Stimulated activated CD4-positive, alpha-beta T cell treated with anti-CD3 and anti-CD28 coated beads, Interleukin-15, amount 100 ng/mL, for 24 hours (primary cell): Measurements from ENCODE around the gene NUDT4B.
"Not testable (repeated sequence)": the region's sequence is repeated elsewhere in the genome, so short reads cannot be mapped to it uniquely, and the experiment has no call there.

Source experiments
- DNase-seq: peaks from one replicate; pipeline ENCODE4 v3.0.0-alpha.2; 2020

Gene NUDT4B

DNA sequence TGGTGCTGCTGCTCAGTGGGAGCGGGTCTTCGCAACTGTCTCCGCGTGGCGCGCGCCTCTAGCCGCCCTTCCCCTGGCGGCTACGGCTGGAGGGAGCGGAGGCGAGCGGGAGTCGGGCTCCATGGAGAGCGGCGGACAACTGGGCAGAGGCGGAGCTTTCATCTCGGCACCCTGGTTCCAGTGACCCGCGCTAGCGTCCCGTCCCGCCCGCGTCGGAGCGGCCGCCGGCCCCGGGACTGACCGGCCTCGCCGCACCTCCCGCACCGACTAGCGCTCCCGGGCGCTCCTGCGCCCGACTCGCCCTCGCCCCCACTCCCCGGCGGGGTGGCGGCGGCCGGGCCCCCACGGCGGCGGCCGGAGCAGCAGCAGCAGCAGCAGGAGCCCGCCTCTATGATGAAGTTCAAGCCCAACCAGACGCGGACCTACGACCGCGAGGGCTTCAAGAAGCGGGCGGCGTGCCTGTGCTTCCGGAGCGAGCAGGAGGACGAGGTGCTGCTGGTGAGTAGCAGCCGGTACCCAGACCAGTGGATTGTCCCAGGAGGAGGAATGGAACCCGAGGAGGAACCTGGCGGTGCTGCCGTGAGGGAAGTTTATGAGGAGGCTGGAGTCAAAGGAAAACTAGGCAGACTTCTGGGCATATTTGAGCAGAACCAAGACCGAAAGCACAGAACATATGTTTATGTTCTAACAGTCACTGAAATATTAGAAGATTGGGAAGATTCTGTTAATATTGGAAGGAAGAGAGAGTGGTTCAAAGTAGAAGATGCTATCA is at the start of gene NUDT4B:
Gene NUDT4B, plus strand, starts transcription at position 212 of the 772 bp plus-strand sequence. Its CDS starts 179 bp downstream, at position 391.
- DNase-seq, result not testable (repeated sequence)

DNA sequence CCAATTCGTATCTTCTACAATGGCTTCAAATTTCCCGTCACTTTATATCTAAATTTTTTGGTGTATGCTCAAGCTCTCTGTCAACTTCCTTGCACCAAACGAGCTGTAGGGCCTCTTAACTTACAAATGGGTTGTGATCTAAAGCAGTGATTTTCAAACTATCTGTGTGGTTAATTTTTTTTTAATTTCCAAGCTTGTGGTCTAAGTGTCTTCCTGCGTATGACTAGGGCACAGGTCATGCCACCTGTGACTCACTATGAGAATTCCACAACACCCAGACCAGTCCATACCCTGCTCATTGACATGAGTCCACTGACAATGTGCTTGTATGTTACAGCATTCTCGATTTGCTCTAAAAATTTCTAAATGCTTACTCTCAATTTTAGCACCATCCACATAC is 49.2 kb upstream of the NUDT4B start:
- not testable (repeated sequence) for DNase-seq

DNA sequence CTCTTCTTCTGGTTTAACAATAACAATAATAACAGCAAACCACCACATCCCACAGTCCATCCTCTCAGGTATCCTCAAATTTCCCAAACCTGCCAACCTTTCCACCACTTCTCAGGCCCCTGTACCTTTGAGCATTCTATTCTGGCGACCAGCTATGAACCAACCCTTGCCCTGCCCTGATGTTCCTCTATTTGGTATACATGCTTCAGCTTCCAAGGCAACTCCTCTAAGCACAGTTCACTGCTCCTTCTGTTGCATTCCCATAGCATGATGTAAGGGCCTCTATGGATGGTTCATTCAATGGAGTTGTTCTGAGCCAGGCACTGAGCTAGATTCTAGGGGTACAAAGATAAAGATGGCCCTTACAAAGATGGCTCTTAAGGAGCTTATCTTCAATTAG is 46.3 kb upstream of the NUDT4B start:
- DNase-seq, result not testable (repeated sequence)

DNA sequence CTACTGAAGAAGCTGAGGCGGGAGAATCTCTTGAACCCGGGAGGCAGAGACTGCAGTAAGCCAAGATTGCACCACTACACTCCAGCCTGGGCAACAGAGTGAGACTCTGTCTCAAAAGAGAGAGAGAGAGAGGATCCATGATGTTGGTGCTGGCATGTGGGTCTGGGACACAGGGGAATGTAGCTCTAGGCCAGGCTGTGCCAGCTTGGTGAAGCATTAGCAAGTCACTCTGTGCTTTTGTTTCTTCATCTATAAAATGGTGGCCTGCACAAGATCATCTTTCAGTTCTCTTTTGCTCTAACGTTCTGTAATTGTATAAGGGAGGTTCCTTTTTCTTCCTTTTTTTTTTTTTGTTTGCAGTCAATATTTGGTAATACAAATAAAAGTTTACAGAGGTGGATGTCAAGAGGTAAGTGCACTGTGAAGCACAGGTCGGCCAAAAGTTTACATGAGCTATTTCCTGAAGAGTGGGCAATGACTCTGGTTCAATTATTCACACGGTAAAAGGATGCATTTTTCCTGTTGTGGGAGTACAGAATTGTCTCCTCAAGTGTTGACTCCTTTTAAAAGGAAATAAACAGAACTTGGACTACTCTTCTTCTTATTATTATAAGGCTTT is 44.5 kb upstream of the NUDT4B start:
- not testable (repeated sequence) for DNase-seq

DNA sequence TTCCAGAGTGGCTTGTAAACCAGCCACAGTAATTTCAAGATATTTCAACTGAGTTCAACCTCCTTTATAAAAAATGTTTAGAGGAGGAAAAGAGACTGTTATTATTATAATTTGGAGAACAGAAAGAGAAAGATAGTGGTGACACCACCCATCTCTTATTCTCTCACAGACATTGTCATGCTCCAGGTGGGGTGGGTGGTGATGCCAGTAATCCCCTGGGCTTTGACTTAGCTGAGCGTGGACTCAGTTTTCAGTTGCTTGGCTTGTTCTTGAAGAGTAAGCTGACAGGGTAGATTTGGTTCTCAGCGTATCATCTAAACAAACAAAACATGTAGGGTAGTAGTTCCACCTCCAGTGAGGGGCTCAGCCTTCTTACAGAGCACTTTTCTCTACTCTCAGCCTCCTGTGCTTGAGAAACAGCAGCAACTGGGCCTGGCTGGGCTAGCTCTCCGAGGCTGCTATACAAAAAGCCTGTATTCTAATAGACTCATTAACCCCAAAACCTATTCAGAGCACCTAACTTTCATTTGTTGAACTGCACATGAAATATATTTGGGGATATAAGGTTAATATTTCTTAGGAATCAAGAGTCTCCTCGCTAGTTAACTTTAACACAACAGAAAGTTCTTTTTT is 43.1 kb upstream of the NUDT4B start:
- not testable (repeated sequence) for DNase-seq

DNA sequence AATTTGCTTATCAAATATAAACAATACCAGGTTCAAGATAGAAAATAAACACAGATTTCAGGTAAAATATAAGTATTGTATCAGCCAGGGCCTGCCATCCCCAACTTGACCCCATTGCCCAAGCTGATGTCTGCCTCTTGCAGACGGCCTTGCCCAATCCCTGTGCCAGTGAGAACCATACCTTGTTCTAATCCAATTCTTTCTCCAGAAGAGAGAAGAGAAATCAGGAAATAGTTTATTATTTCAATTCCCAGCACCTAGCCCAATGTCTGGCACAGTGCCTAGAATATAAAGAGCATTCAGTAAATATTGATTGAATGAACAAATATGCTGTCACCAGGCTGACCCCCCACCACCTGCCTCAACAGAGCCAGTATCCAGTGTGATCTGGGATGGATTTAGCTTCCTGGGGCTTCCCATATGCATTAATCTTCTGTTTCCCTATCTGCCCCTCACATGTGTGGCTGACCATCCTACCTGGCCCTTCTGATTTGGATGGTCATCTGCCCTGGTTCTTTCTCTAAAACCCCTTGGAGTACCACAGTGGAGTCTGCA is 39.7 kb upstream of the NUDT4B start:
- not testable (repeated sequence) for DNase-seq

DNA sequence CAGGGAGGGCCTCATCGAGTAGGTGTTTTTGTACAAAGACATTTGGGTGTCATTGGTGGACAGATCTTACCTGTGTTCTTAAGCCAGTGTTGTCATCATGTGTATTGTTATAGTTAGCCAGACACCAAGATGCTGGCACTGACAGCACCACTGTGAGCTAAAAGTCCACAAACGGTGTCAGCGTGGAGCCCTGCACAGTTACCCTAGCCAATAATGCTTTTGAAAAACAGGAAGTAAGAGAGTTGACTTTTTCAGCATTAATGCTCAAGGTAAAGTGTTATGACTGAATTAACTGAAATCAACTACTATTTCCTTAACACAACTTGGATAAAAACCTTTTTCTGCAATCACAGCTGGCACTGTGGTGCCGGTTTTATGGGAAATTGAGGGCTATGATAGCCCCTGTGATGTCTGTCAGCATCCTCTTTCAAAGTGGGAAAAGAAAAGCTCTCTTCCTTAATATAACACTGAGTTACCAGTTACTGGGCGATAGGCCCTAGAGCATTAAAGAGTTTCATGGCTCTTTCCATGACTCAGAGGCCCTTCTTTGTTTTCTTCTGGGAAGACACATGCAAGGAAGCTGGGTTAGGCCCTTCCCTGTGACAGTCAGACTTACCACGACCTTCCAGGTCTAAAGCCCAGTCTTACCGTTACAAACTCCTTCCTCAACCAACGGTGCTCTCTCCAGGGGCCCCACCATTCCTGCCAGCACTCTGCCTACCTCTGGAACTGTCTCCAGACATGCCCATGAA is 37.6 kb upstream of the NUDT4B start:
- DNase-seq, result not testable (repeated sequence)

DNA sequence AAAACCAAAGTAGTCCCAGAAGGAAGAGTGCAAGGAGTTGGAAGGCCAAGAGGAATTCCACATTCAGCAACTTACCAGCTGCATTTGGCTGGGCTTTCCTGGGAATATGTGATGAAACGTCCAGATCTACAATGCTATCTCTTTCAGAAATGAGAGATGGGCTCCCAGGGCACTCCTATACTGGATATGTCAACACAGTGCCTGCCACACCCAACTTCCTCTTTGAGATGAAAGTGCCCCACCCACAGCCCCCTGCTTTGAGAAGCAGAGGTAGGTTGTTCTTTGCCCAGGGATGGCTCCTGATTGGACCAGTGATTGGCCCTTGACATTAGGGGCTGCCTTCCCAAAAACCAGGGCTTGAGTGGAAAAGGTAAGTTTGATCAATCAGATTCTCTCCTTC is 36.2 kb upstream of the NUDT4B start:
- not testable (repeated sequence) for DNase-seq

DNA sequence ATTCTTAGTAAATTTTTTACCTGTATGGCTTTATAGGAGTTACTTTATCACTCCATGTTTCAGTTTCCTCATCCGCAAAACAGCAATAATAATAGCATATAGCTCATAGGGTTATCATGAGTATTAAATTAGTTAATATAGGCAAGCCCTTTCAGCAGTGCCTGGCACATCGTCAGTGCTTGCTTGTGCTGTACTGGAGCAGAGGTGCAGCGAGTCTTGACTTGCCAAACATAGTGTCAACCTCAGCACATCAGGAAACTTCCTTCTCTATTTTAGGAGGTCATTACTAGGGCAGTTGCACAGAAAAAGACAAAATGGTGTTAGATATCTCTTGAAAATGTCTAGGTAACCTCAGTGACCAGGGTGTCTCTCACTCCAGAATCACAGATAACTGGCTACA is 33.1 kb upstream of the NUDT4B start:
- DNase-seq, result not testable (repeated sequence)

DNA sequence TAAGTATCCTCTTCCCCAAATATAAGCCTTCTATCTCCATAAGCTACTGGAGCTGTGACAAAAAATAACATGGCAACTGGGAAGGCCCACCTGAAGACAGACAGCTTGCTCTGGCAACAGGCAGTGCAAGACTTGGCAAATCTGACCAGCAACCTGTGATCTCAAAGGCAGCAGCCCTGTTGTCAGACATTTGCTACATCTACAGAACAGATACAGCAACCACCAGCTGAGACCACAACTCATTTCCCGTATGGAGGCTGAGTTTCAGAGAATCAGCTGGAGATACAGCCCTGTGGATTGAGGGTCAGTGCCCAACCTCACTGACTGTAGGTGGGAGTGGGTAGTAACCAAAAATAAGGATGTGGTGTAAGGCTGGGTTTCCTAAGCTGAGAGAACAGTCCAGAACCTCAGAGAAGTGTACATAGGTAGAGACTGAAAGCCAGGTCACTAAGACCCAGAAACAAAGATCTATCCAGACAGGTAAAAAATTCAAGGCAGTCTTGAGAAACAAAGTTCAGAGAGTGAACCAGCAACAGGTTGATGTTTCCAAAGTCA is 31.5 kb upstream of the NUDT4B start:
- not testable (repeated sequence) for DNase-seq

DNA sequence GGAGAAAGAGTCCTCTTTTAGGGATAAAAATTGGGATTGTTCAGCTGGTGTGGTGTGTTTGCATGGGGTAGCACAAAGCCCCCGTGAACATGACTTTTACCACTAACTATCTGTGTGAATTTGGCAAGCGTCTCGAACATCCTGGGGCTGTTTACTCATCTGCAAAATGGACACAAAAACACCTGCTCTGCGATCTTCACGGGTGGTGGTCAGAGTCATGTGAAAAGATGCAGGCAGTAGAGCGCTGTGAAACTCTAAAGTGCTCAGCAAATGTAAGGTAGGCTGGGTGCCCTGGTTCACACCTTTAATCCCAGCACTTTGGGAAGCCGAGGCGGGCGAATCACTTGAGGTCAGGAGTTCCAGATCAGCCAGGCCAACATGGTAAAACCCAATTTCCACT is 27.7 kb upstream of the NUDT4B start:
- DNase-seq, result not testable (repeated sequence)

DNA sequence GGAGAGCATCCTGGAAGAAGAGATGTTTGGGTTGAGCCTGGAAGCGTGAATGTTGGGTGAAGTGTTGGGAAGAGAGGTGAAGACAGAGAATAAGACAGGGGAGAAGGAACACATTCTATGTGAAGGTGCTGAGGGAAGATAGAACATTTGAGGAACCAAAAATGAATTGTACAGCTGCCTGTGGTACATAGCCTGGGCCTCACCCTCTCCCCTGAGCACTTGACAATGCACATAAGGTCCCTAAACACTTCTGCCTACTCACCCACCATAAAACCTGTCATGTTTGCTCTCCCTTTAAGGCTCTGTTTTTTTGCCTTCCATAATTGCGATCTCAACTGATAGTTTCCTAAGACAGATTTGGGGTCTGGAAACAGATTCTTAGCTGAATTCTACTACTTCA is 25.8 kb upstream of the NUDT4B start:
- DNase-seq, result not testable (repeated sequence)

DNA sequence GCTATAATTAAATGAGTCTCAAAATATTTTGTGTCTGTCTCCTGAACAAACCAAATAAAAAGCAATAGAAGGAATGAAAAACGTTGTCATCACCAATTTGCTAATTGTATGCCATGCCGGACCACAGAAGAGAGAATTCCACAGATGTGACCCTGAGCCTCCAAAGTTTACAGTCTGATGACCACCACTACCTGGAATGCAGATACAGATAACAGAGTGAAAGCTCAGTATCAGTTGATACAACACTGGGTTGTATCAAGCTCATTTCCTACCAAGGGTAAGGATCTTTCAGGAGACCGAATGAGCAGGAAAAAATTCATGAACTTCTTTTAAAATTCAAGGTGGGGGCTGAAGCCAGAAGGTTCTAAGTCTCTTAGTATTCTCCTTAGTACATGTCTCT is 25.1 kb upstream of the NUDT4B start:
- DNase-seq, result not testable (repeated sequence)

DNA sequence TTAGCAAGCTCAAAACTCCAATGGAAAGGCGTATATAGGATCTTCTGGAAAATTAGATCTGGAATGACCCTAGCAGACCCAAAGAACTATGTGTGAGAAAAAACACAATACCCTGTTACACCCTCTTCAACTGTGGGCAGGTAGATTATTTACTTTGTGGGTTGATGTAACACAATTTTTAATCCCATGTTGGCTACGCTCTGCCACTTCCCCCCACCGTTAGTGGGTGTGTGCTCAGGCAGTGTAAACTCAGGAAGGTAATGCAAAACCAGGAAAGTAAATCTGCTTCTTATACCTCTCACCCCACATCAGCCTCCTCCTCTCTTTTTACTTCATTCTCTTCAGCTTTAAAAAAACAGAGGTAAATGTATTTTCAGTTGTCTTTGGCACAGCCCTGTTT is 23.7 kb upstream of the NUDT4B start:
- not testable (repeated sequence) for DNase-seq

DNA sequence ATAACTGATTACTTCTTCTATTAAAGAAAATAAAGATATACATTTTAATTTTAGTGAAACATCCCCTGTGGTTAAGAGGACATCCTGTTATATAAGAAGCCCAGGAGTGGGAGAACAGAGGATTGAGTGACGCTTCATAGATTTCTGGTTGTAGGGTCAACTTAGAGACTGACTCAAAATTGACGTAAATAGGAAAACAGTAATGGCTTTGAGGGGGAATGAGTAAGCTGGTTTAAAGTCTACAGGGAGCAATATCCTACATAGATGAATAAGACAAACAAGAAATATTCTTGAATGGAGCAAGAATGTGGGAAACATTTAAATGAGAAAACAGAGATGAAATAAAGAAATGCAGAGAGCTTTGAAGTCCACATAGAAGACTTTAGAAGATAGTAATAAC is 20.7 kb upstream of the NUDT4B start:
- DNase-seq, result not testable (repeated sequence)

DNA sequence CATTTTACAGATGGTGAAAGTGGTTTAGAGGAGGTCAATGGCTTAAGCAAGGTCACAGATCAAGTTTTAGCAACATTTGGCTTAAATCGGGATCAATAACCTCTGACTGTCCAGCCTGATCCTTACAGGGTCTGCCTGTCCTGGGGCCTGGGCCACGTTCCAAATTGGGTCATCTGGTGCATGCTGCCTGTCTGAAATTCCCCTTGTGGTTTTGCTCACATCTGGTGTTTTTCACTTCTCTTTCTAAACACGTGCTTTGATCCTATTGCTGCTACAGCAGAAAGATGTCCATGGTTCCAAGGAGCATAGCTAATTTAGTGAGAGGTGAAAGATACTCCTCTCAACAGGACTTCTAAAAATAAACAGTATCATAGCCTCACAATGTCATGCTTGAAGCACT is 19.4 kb upstream of the NUDT4B start:
- DNase-seq, result not testable (repeated sequence)

DNA sequence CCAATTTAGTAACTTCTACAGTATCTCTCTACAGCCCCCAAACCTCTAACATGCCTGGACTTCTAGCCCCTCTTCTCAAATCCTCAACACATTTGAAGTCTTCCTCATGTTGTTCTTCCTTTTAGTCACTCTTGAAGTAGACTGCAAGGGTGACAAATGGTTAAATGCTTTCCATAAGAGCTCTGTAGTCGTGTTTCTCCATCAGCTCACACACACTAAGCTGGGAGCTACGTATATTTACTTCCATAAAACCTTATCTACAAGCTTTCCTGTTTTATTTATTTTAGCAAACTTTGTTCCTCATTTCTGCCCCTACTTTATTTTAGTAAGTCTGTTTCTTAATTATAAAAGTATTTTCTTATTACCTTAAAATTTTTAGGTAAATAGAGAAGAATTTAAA is 19.0 kb upstream of the NUDT4B start:
- not testable (repeated sequence) for DNase-seq

DNA sequence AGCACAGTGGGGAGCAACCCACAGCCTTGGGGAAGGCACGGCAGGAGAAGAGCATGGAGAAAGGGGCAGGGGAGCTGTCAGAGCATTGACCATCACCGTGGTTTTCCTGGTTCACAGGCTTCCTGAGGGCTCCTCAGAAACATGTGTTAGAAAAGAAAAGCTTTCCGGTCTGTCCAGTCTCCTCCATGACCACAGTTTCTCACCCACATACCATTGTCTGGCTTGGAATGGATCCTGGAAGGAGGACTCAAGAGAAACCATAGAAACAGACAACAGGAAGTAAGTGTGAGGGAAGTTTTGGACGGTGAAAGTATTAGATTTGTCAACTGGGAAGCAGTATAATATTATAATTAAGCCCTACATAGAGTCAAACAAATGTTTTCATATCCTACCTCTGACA is 16.3 kb upstream of the NUDT4B start:
- not testable (repeated sequence) for DNase-seq

DNA sequence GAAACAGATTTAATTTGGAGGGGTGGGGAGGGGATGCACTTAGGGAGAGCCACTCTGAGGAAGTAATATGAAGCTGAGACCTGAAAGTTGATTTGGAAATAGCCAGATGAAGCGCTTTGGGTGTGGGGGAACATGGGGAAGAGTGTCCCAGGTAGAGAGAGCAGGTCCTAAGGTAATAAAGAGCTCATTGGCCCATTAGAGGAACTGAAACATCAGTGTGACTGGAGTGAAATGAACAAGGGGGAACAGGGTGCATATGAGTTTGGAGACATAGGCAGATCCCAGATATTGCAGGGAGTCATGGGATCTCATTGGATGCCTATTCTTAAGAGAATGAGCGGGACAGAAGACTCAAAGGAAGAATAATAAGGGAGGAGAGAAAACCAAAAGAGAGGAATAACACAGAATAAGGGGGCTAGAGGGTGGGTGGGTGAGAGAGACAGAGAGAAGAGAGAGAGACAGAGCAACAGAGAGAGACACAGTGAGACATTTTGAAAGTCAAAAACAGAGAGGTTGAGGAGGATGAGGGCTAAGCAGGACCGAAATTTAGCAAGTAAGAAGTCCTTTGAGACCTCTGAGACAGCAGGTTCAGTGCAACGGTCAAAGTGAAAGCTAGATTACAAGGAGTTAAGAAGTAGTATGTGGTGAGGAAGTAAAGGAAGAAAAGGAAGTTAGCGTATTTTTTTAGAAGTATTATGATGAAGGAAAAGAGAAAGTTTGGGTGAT is 14.8 kb upstream of the NUDT4B start:
- DNase-seq, result not testable (repeated sequence)

DNA sequence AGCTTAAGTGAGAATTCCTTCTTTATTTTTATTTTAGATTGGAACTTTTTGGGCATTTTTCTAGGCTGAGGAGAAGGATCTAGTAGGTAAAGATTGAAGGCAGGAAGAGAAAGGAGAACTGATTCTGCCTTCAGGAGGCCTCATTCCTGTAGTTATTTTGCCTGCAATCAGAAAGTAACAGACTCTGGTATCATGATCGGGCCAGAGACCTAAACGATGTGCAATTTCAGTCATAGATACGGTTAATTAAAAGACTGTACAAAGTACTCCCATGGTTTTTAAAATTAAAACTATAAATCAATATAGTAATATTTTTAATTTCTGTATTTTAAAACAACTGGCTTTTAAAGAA is 14.3 kb upstream of the NUDT4B start:
- DNase-seq, result not testable (repeated sequence)

DNA sequence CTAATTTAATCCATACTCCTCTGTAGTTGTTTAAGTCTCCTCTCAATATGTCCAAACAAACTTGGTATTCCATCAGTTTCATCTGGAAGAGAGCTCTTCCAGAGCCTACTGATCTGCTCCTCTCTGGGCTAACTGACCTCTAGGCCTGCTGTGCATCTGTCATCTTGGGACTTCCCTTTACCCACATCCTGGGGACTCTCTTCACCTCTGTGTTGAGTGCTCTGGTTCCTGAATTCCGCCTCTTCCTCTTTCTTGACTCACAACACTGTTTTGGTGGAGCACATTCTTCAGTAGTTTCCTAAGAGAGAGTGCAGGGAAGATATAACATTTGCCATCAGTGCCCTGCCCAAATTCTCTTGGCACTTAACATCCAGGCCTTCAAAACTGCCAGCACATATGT is 13.0 kb upstream of the NUDT4B start:
- DNase-seq, result not testable (repeated sequence)

DNA sequence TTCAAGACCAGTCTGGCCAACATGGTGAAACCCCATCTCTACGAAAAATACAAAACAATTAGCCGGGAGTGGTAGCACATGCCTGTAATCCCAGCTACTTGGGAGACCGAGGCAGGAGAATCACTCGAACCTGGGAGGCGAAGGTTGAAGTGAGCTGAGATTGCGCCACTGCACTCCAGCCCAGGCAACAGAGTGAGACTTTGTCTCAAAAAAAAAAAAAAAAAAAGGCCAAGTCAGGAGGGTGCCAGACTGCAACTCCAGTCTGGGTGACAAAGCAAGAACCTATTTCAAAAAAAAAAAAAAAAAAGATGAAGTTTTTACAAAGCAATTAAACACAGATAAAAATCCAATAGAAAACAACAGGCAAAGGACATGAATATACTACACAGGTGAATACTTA is 9.9 kb upstream of the NUDT4B start:
- DNase-seq, result not testable (repeated sequence)
